Esophagus squamous epithelium (tissue), 5 donors: ENCODE results near the gene TMEM108. TPM values are rescaled to one million over a fixed set of nuclear protein-coding genes. Genes with fewer than 3 reads are reported as not detected.

Experiments
- DNase-seq: peaks from one replicate; lab custom pipeline; 2025; lab: John Stamatoyannopoulos, UW
- H3K27ac ChIP-seq, 4 donors: fragments of 200-600 bp; sonication (generic); one replicate each; pipeline ENCODE4 v1.5.1; 2016 to 2019; ENCODE audit warnings: mild to moderate bottlenecking in 1 of 4
- H3K27me3 ChIP-seq, 4 donors: fragments of 200-600 bp; sonication (generic); 1 replicate in 3 of 4; 2 replicates in 1 of 4; pipeline versions ENCODE4 v1.5.1 to v1.6.0; 2017 to 2021; ENCODE audit warnings: antibody characterized with exemption in 1 of 4
- H3K36me3 ChIP-seq, 3 donors: fragments of 200-600 bp; sonication (generic); one replicate each; pipeline ENCODE4 v1.5.1; 2016 to 2019
- H3K4me1 ChIP-seq, 3 donors: fragments of 200-600 bp; sonication (generic); one replicate each; pipeline ENCODE4 v1.5.1; 2017 to 2019
- H3K4me3 ChIP-seq, 4 donors: fragments of 200-600 bp; sonication (generic); 1 replicate in 3 of 4; 2 replicates in 1 of 4; pipeline ENCODE4 v1.5.1; 2016 to 2019; ENCODE audit warnings: mild to moderate bottlenecking in 2 of 4, moderate library complexity in 1 of 4
- H3K9me3 ChIP-seq, 3 donors: fragments of 200-600 bp; sonication (generic); one replicate each; pipeline ENCODE4 v1.5.1; 2016 to 2019
- POLR2A ChIP-seq, 4 donors: fragments of 450-650 bp; IDR thresholded peaks; one replicate each; pipeline ENCODE4 v1.6.1; 2017; ENCODE audit warnings: antibody characterized with exemption in 4 of 4, mild to moderate bottlenecking in 4 of 4, moderate library complexity in 3 of 4
- WGBS, 2 donors: methylation state at CpG; one replicate each; pipeline ENCODE4 v1.1.5; 2018; 5-methylcytosine and 5-hydroxymethylcytosine counted together
- intact Hi-C: fragments of 100-400 bp; cut with DNase I; formaldehyde crosslinking; loops from one replicate; pipeline ENCODE4 v1.15.0; 2022
- total RNA-seq, 4 donors: library from RNA; depleted of rRNA; stranded (reverse); fragments of >200 nt; gene quantifications; one replicate each; pipeline ENCODE4 v1.1.0, GENCODE V29; 2016
- TF ChIP-seq, protein P1 (sequence below), 6 experiments: fragments of 450-650 bp in 4 of 6; fragments of 200-600 bp in 2 of 6; sonication (generic) in 2 of 6; IDR thresholded peaks; one replicate each; pipeline ENCODE4 v1.5.1; 2016 to 2019; ENCODE audit warnings: antibody characterized with exemption in 6 of 6, mild to moderate bottlenecking in 4 of 6, moderate library complexity in 4 of 6
- donor health status: DM: yes; HTN: yes; CAD: no.

TMEM108 gene
- total RNA-seq, 4 donors from 2014 or later, result 0.12 to 3.4 (median 0.24) TPM

DNA sequence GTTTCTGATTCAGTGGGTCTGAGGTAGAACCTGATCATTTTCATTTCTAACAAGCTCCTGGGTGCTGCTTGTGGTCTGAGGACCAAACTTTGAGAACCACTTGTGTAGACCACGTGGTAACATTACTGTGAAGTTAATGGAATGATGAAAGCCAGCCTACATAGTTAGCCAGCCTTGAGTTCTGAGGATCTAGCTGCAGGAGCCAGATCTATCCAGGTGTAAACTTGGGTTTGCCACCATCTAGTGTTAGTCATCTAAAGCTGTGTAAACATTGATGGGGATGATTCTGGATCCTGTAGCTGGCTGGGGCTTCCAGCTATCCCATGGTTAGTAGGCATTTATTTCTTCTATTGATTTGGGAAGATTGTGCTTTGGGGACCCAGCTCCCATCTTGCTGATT, 170.0 kb downstream of the TMEM108 start:
- Histone ChIP-seq H3K27me3 (no peaks in the 10 kb centered on the region), H3K27ac (no peak overlapping the region), H3K9me3 (no peaks in the 10 kb centered on the region), H3K4me1 (peaks cover 0 to 4% (median 0%) of the 10 kb centered on the region in 3 donors), H3K36me3 (no peaks in the 10 kb centered on the region), H3K4me3 (no peak overlapping the region)
- TF ChIP-seq, protein P1, sequence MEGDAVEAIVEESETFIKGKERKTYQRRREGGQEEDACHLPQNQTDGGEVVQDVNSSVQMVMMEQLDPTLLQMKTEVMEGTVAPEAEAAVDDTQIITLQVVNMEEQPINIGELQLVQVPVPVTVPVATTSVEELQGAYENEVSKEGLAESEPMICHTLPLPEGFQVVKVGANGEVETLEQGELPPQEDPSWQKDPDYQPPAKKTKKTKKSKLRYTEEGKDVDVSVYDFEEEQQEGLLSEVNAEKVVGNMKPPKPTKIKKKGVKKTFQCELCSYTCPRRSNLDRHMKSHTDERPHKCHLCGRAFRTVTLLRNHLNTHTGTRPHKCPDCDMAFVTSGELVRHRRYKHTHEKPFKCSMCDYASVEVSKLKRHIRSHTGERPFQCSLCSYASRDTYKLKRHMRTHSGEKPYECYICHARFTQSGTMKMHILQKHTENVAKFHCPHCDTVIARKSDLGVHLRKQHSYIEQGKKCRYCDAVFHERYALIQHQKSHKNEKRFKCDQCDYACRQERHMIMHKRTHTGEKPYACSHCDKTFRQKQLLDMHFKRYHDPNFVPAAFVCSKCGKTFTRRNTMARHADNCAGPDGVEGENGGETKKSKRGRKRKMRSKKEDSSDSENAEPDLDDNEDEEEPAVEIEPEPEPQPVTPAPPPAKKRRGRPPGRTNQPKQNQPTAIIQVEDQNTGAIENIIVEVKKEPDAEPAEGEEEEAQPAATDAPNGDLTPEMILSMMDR (IDR thresholded peaks at IDR 0.05), result no peak
- no peak for TF ChIP-seq POLR2A (IDR thresholded peaks at IDR 0.05)
- intact Hi-C loops, result no loop called here
- DNase-seq, result no peak
- WGBS, 2 donors, result 40% methylated on average over 1 of the region's 1 CpG; no CpG with 5 or more reads in 1 of the 2 donors

DNA sequence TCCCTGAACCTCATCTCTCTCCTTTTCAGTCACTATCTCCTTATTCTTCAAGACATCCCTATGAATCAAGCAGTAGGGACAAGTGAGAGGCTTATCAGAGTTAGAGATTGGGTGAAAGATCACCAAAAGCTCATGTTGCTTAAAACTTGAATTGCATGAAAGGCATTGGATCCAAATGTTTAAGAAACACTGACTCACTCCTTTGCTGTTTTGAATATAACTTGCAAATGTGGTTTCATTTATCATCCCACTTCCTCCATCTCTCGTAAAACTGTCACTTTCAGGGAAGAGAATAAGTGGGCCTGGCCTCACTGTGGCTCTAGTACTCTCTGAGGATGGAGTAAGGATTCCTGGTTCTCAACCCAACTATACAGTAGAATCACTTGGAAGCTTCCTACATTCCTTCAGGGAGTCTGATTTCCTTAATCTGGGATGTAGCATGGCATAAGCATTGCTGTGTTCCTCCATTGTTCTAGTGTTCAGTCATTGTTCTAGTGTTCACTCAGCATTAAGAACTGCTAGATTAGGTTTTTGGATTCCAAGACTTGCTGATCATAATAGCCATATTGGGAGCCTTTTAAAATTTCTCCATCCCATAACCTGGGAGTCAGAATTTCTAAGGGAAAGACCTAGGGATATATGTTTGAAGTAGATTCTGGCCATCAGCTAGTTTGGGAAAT, 171.8 kb downstream of the TMEM108 start:
- 31 to 53% methylated on average over 1 of the region's 1 CpG for WGBS, 2 donors
- Histone ChIP-seq H3K27me3 (no peaks in the 10 kb centered on the region), H3K4me3 (no peak overlapping the region), H3K9me3 (no peaks in the 10 kb centered on the region), H3K4me1 (peaks cover 0 to 4% (median 0%) of the 10 kb centered on the region in 3 donors), H3K27ac (no peak overlapping the region), H3K36me3 (no peaks in the 10 kb centered on the region)
- no peak for DNase-seq
- no peak for TF ChIP-seq POLR2A (IDR thresholded peaks at IDR 0.05)
- TF ChIP-seq, protein P1 (IDR thresholded peaks at IDR 0.05), result no peak
- intact Hi-C loops, result no loop called here

DNA sequence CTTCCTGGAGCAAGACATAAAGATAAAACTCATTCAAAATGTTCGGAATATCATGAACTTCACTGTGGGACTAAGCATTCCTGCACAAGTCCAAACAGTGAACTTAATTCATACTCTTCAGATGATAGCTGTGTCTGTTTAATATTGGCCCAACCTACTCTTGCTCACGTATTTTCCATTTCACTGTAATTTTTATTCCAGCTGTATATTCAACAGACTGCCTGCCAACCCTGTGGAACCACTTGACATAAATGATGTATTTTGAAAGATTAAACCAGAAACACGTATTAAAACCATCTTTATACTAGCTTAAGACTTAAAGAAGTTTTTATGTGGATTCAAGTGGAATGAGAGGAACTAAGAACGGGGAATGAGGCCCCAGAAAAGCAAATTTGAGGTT, 172.5 kb downstream of the TMEM108 start:
- Histone ChIP-seq H3K36me3 (no peaks in the 10 kb centered on the region), H3K27me3 (no peaks in the 10 kb centered on the region), H3K9me3 (no peaks in the 10 kb centered on the region), H3K27ac (no peak overlapping the region), H3K4me1 (peaks cover 0 to 4% (median 0%) of the 10 kb centered on the region in 3 donors), H3K4me3 (no peak overlapping the region)
- intact Hi-C loops, result no loop called here
- 53 to 63% methylated on average over 4 of the region's 4 CpGs for WGBS, 2 donors
- no peak for TF ChIP-seq POLR2A (IDR thresholded peaks at IDR 0.05)
- TF ChIP-seq, protein P1 (IDR thresholded peaks at IDR 0.05), result no peak
- no peak for DNase-seq

DNA sequence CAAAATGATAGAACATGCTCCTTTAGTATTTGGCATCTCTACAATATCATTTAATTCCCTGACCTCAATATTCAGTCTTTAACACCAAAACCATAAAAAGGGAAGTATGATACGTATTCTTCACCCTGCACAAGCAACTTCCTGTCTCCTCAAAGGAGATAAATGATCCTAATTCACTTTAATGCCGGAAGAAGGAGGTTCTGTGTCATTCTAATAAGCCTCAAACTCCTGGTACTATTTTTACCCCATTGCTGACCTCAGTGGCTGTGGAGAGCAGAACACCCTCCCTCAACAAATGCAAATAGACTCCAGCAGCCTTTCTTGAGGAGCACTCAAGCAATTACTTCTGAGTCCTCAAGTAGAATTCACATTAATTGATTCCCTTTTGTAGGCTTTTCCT, 173.3 kb downstream of the TMEM108 start:
- DNase-seq, result no peak

DNA sequence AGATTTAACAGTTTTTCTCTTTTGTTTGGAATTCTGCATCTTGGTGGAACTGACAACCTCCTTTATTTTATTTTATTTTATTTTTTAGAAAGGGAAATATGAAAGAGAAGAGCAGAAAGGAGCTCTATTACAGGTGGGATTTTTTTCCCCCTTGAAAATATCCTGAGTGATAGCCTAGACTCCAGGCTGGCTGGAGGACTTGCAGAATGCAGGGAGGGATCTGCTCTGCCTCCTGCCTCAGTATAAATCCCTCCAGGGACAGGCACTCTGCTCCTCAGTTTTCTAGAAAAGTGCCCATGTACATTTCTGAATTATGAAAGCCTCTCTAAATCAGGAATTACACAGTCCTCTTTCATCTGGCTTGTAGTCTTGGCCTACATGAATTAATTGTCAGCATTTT, 173.7 kb downstream of the TMEM108 start:
- DNase-seq, result no peak
- Histone ChIP-seq H3K27ac (no peak overlapping the region), H3K4me3 (no peak overlapping the region), H3K36me3 (no peaks in the 10 kb centered on the region), H3K4me1 (peaks cover 0 to 4% (median 0%) of the 10 kb centered on the region in 3 donors), H3K9me3 (no peaks in the 10 kb centered on the region), H3K27me3 (no peaks in the 10 kb centered on the region)
- TF ChIP-seq, protein P1 (IDR thresholded peaks at IDR 0.05), result no peak
- no peak for TF ChIP-seq POLR2A (IDR thresholded peaks at IDR 0.05)
- intact Hi-C loops, result no loop called here

More for the DNA sequence above, 173.3 kb downstream of the TMEM108 start:
- intact Hi-C loops, result no loop called here
- Histone ChIP-seq H3K4me3 (no peak overlapping the region), H3K36me3 (no peaks in the 10 kb centered on the region), H3K9me3 (no peaks in the 10 kb centered on the region), H3K4me1 (peaks cover 0 to 4% (median 0%) of the 10 kb centered on the region in 3 donors), H3K27me3 (no peaks in the 10 kb centered on the region), H3K27ac (no peak overlapping the region)
- no peak for TF ChIP-seq POLR2A (IDR thresholded peaks at IDR 0.05)
- TF ChIP-seq, protein P1 (IDR thresholded peaks at IDR 0.05), result no peak
- 20 to 45% methylated on average over 2 of the region's 2 CpGs for WGBS, 2 donors
